CD4-positive, alpha-beta T cell treated with Interleukin-2 at 100 ng/mL for 4 hours (primary cell): ENCODE data around the gene WASF3.

ENCODE experiments used
- DNase-seq: peaks from one replicate; pipeline ENCODE4 v3.0.0-alpha.2; 2020; ENCODE audit warnings: low spot score

The WASF3 gene

GRCh38 chr13:26681036-26681435 lies 123.6 kb downstream of the WASF3 start:
- no peak for DNase-seq

- DNase-seq = no peak
Observed at GRCh38 chr13:26682606-26683005, 125.1 kb downstream of the WASF3 start.

GRCh38 chr13:26685606-26686005 lies 128.1 kb downstream of the WASF3 start:
- DNase-seq = no peak

GRCh38 chr13:26686285-26686684 lies 128.8 kb downstream of the WASF3 start:
- DNase-seq = no peak

GRCh38 chr13:26688286-26688685 lies 130.8 kb downstream of the WASF3 start:
- no peak for DNase-seq

- DNase-seq = no peak
Observed at GRCh38 chr13:26688980-26689379, 131.5 kb downstream of the WASF3 start.

GRCh38 chr13:26693749-26694463 lies 136.4 kb downstream of the WASF3 start:
- DNase-seq = no peak

GRCh38 chr13:26694609-26695359 lies 137.3 kb downstream of the WASF3 start:
- no peak for DNase-seq

- no peak for DNase-seq
Observed at GRCh38 chr13:26695360-26695705, 137.8 kb downstream of the WASF3 start.

- DNase-seq = no peak
Observed at GRCh38 chr13:26695891-26696311, 138.4 kb downstream of the WASF3 start.

- DNase-seq = no peak
Observed at GRCh38 chr13:26697069-26697955, 139.8 kb downstream of the WASF3 start.

GRCh38 chr13:26698392-26699196 lies 141.1 kb downstream of the WASF3 start:
- peak; percentile 79 for DNase-seq

- no peak for DNase-seq
Observed at GRCh38 chr13:26699197-26699490, 141.7 kb downstream of the WASF3 start.

- DNase-seq = no peak
Observed at GRCh38 chr13:26705536-26705935, 148.1 kb downstream of the WASF3 start.

- DNase-seq = no peak
Observed at GRCh38 chr13:26706381-26706780, 148.9 kb downstream of the WASF3 start.

GRCh38 chr13:26707122-26708006 lies 149.9 kb downstream of the WASF3 start:
- peak; percentile 39 for DNase-seq

GRCh38 chr13:26708007-26708297 lies 150.5 kb downstream of the WASF3 start:
- DNase-seq = no peak

GRCh38 chr13:26709461-26709860 lies 152.0 kb downstream of the WASF3 start:
- DNase-seq = no peak

- DNase-seq = no peak
Observed at GRCh38 chr13:26710166-26710565, 152.7 kb downstream of the WASF3 start.

GRCh38 chr13:26711211-26711610 lies 153.7 kb downstream of the WASF3 start:
- DNase-seq = no peak

GRCh38 chr13:26713341-26713740 lies 155.9 kb downstream of the WASF3 start:
- no peak for DNase-seq
